Stimulated activated CD8-positive, alpha-beta memory T cell treated with anti-CD3 and anti-CD28 coated beads, Interleukin-7, amount 100 ng/mL, for 24 hours (primary cell): ENCODE results near the gene HMG20A.

ENCODE experiments used
- DNase-seq: peaks from one replicate; pipeline ENCODE4 v3.0.0-alpha.2; 2020; ENCODE audit warnings: low read depth

HMG20A gene

GRCh38 chr15:77478051-77478450, 57.4 kb downstream of the HMG20A start:
- no peak for DNase-seq

- no peak for DNase-seq
Observed at GRCh38 chr15:77479015-77479414, 58.3 kb downstream of the HMG20A start.

- DNase-seq = no peak
Observed at GRCh38 chr15:77480859-77481633, 60.4 kb downstream of the HMG20A start.

GRCh38 chr15:77481670-77482069, 61.0 kb downstream of the HMG20A start:
- no peak for DNase-seq

GRCh38 chr15:77482570-77482969, 61.9 kb downstream of the HMG20A start:
- no peak for DNase-seq

GRCh38 chr15:77483425-77484140, 62.9 kb downstream of the HMG20A start:
- no peak for DNase-seq

- DNase-seq = no peak
Observed at GRCh38 chr15:77484994-77485393, 64.3 kb downstream of the HMG20A start.

- DNase-seq = no peak
Observed at GRCh38 chr15:77486542-77487468, 66.1 kb downstream of the HMG20A start.

- DNase-seq = no peak
Observed at GRCh38 chr15:77487469-77487842, 66.8 kb downstream of the HMG20A start.

- no peak for DNase-seq
Observed at GRCh38 chr15:77487888-77488287, 67.2 kb downstream of the HMG20A start.

- no peak for DNase-seq
Observed at GRCh38 chr15:77489647-77490046, 69.0 kb downstream of the HMG20A start.

- DNase-seq = no peak
Observed at GRCh38 chr15:77493324-77493907, 72.7 kb downstream of the HMG20A start.

GRCh38 chr15:77494073-77494867, 73.6 kb downstream of the HMG20A start:
- DNase-seq = no peak

GRCh38 chr15:77494964-77495363, 74.3 kb downstream of the HMG20A start:
- DNase-seq = no peak

GRCh38 chr15:77495838-77496596, 75.3 kb downstream of the HMG20A start:
- no peak for DNase-seq

GRCh38 chr15:77496715-77497109, 76.0 kb downstream of the HMG20A start:
- peak; percentile 56 for DNase-seq

GRCh38 chr15:77497110-77497737, 76.5 kb downstream of the HMG20A start:
- DNase-seq = no peak

GRCh38 chr15:77497942-77498361, 77.3 kb downstream of the HMG20A start:
- no peak for DNase-seq

- no peak for DNase-seq
Observed at GRCh38 chr15:77499087-77499760, 78.5 kb downstream of the HMG20A start.
